ENCODE results near the gene CDC42. TPM values are rescaled to one million over a fixed set of nuclear protein-coding genes. Genes with fewer than 3 reads are reported as not detected.
A peak's percentile ranks its signal among the peaks of the same experiment; 100 is the strongest.

Gene CDC42
- total and polyA plus RNA-seq, 2 donors (not counting 1 experiment from before 2014, with no cell fraction given), result 325 to 446 TPM

- H3K9me3 ChIP-seq (ENCODE audit: control insufficient read depth, insufficient read depth, low read depth, low read length), result no peaks in the 10 kb centered on the region
- H4K20me1 ChIP-seq (ENCODE audit: control insufficient read depth, extremely low read depth, insufficient read depth, low read length), result no peaks in the 10 kb centered on the region
- TF ChIP-seq CTCF (conservative IDR thresholded peaks at IDR 0.05 in 1 of 2, IDR thresholded peaks at IDR 0.05 in 1 of 2; ENCODE audit: low read depth in 1 of 2, low read length in 2 of 2), result peak; percentile 41 to 59
- no peak for TF ChIP-seq EZH2 (IDR thresholded peaks at IDR 0.05; ENCODE audit: low read length, missing control alignments)
- no peaks in the 10 kb centered on the region for H3K79me2 ChIP-seq (ENCODE audit: control insufficient read depth, insufficient read depth, low read length)
- no peaks in the 10 kb centered on the region for H3K36me3 ChIP-seq (ENCODE audit: control insufficient read depth, insufficient read depth, low read length)
- no peak overlapping the region for H3K27ac ChIP-seq (ENCODE audit: insufficient read depth, low read length)
- no peak overlapping the region for H3K4me2 ChIP-seq (ENCODE audit: extremely low read depth, insufficient read depth, low read length)
- H3K27me3 ChIP-seq (ENCODE audit: control insufficient read depth, insufficient read depth, low read length), result no peaks in the 10 kb centered on the region
- H3K4me1 ChIP-seq (ENCODE audit: control insufficient read depth, extremely low read depth, insufficient read depth, low read length), result peaks cover 2% of the 10 kb centered on the region
- H3K9ac ChIP-seq (ENCODE audit: insufficient read depth, low read length), result no peak overlapping the region
- peak; percentile 73 to 90 for DNase-seq (ENCODE audit: low read depth in 2 of 2)
- H3K4me3 ChIP-seq (replicated peaks in 1 of 4; ENCODE audit: control extremely low read depth in 1 of 4, insufficient read depth in 1 of 4, low read depth in 3 of 4, low read length in 4 of 4), result no peak overlapping the region
- H2AFZ ChIP-seq (ENCODE audit: low read length), result no peak overlapping the region
Observed at GRCh38 chr1:22018583-22019559, 33.6 kb upstream of the CDC42 start.

GRCh38 chr1:22021061-22021460, 31.4 kb upstream of the CDC42 start:
- no peak overlapping the region for H3K9ac ChIP-seq (ENCODE audit: insufficient read depth, low read length)
- DNase-seq (ENCODE audit: low read depth in 2 of 2), result no peak
- TF ChIP-seq CTCF (conservative IDR thresholded peaks at IDR 0.05 in 1 of 2, IDR thresholded peaks at IDR 0.05 in 1 of 2; ENCODE audit: low read depth in 1 of 2, low read length in 2 of 2) (no peak), EZH2 (IDR thresholded peaks at IDR 0.05; ENCODE audit: low read length, missing control alignments) (no peak)
- no peak overlapping the region for H3K27ac ChIP-seq (ENCODE audit: insufficient read depth, low read length)
- H3K9me3 ChIP-seq (ENCODE audit: control insufficient read depth, insufficient read depth, low read depth, low read length), result no peaks in the 10 kb centered on the region
- H3K4me1 ChIP-seq (ENCODE audit: control insufficient read depth, extremely low read depth, insufficient read depth, low read length), result peaks cover 9% of the 10 kb centered on the region
- H3K4me3 ChIP-seq (replicated peaks in 1 of 4; ENCODE audit: control extremely low read depth in 1 of 4, insufficient read depth in 1 of 4, low read depth in 3 of 4, low read length in 4 of 4), result no peak overlapping the region
- no peaks in the 10 kb centered on the region for H4K20me1 ChIP-seq (ENCODE audit: control insufficient read depth, extremely low read depth, insufficient read depth, low read length)
- H3K27me3 ChIP-seq (ENCODE audit: control insufficient read depth, insufficient read depth, low read length), result no peaks in the 10 kb centered on the region
- no peak overlapping the region for H3K4me2 ChIP-seq (ENCODE audit: extremely low read depth, insufficient read depth, low read length)
- no peaks in the 10 kb centered on the region for H3K36me3 ChIP-seq (ENCODE audit: control insufficient read depth, insufficient read depth, low read length)
- H3K79me2 ChIP-seq (ENCODE audit: control insufficient read depth, insufficient read depth, low read length), result no peaks in the 10 kb centered on the region
- H2AFZ ChIP-seq (ENCODE audit: low read length), result no peak overlapping the region

- Histone ChIP-seq H3K79me2 (ENCODE audit: control insufficient read depth, insufficient read depth, low read length) (peaks cover 4% of the 10 kb centered on the region), H2AFZ (ENCODE audit: low read length) (peak overlapping the region; percentile 98), H3K4me3 (replicated peaks in 1 of 4; ENCODE audit: control extremely low read depth in 1 of 4, insufficient read depth in 1 of 4, low read depth in 3 of 4, low read length in 4 of 4) (peak overlapping the region; percentile 94 to 100 (median 99)), H3K9me3 (ENCODE audit: control insufficient read depth, insufficient read depth, low read depth, low read length) (no peaks in the 10 kb centered on the region), H3K36me3 (ENCODE audit: control insufficient read depth, insufficient read depth, low read length) (no peaks in the 10 kb centered on the region), H3K4me1 (ENCODE audit: control insufficient read depth, extremely low read depth, insufficient read depth, low read length) (peaks cover 12% of the 10 kb centered on the region), H3K27ac (ENCODE audit: insufficient read depth, low read length) (peak overlapping the region; percentile 99), H4K20me1 (ENCODE audit: control insufficient read depth, extremely low read depth, insufficient read depth, low read length) (no peaks in the 10 kb centered on the region), H3K9ac (ENCODE audit: insufficient read depth, low read length) (peak overlapping the region; percentile 97), H3K27me3 (ENCODE audit: control insufficient read depth, insufficient read depth, low read length) (no peaks in the 10 kb centered on the region), H3K4me2 (ENCODE audit: extremely low read depth, insufficient read depth, low read length) (peak overlapping the region; percentile 98)
- TF ChIP-seq EZH2 (IDR thresholded peaks at IDR 0.05; ENCODE audit: low read length, missing control alignments) (no peak), CTCF (conservative IDR thresholded peaks at IDR 0.05 in 1 of 2, IDR thresholded peaks at IDR 0.05 in 1 of 2; ENCODE audit: low read depth in 1 of 2, low read length in 2 of 2) (peak; percentile 2 to 11)
- peak; percentile 83 to 85 for DNase-seq (ENCODE audit: low read depth in 2 of 2)
Observed at GRCh38 chr1:22024485-22025367, 27.8 kb upstream of the CDC42 start.
